K562 (cell line): ENCODE results near the gene CEP192. TPM values are rescaled to one million over a fixed set of nuclear protein-coding genes. Genes with fewer than 3 reads are reported as not detected.

Source experiments
- BCL6 ChIP-seq: fragments of 250-450 bp; sonication (Bioruptor Pico); IDR thresholded peaks from 2 replicates; pipeline ENCODE4 v1.4.0; 2020
- BRD4 ChIP-seq: fragments of 200-600 bp; sonication (generic); IDR thresholded peaks from 2 replicates; pipeline ENCODE4 v1.6.1; 2017; ENCODE audit warnings: inconsistent platforms
- KLF13 ChIP-seq: fragments of 450-650 bp; IDR thresholded peaks from 2 replicates; pipeline ENCODE4 v1.6.1; 2016; ENCODE audit warnings: missing genetic modification characterization, low read depth, mild to moderate bottlenecking, missing compliant biosample characterization, moderate library complexity, borderline replicate concordance
- MBD2 ChIP-seq: sonication (generic); IDR thresholded peaks from 2 replicates; pipeline ENCODE4 v1.6.1; 2016; ENCODE audit warnings: low read depth, borderline replicate concordance
- PCBP2 ChIP-seq: fragments of 200-400 bp; formaldehyde crosslinking; IDR thresholded peaks from 2 replicates; pipeline ENCODE4 v1.6.1; 2018; ENCODE audit warnings: low read length, low read depth, mild to moderate bottlenecking, moderate library complexity; ENCODE audit not compliant: poor library complexity, severe bottlenecking
- PPARD ChIP-seq: fragments of 250-450 bp; sonication (Bioruptor Pico); IDR thresholded peaks from 2 replicates; pipeline ENCODE4 v1.8.0; 2022; ENCODE audit warnings: inconsistent platforms, mild to moderate bottlenecking, moderate library complexity
- PYGO2 ChIP-seq: fragments of 450-650 bp; IDR thresholded peaks from 2 replicates; pipeline ENCODE4 v1.6.1; 2016; ENCODE audit warnings: mild to moderate bottlenecking, missing genetic modification characterization, moderate library complexity, missing compliant biosample characterization
- STAG1 ChIP-seq: sonication (generic); formaldehyde crosslinking; IDR thresholded peaks from 2 replicates; pipeline ENCODE4 v1.5.0; 2020; ENCODE audit warnings: missing genetic modification reagents, borderline replicate concordance
- TEAD1 ChIP-seq, 2 experiments: fragments of 450-650 bp in 1 of 2; sonication (generic) in 1 of 2; formaldehyde crosslinking; IDR thresholded peaks; 2 replicates each; pipeline versions ENCODE4 v1.4.0 to v1.8.0; 2020 to 2022; ENCODE audit warnings: mild to moderate bottlenecking in 2 of 2, missing genetic modification reagents in 1 of 2
- THRAP3 ChIP-seq: fragments of 450-650 bp; IDR thresholded peaks from 2 replicates; pipeline ENCODE4 v1.6.1; 2016; ENCODE audit warnings: mild to moderate bottlenecking, inconsistent platforms, borderline replicate concordance
- TSC22D4 ChIP-seq: fragments of 450-650 bp; IDR thresholded peaks from 2 replicates; pipeline ENCODE4 v1.6.1; 2016; ENCODE audit warnings: missing genetic modification characterization, missing biosample characterization, control low read depth
- ZBTB7A ChIP-seq: IDR thresholded peaks from 2 replicates; pipeline ENCODE4 v1.6.1; 2011; ENCODE audit warnings: low read depth, mild to moderate bottlenecking, low read length, moderate library complexity, borderline replicate concordance; ENCODE audit not compliant: control insufficient read depth
- ZNF57 ChIP-seq: fragments of 450-650 bp; formaldehyde crosslinking; IDR thresholded peaks from 2 replicates; pipeline ENCODE4 v1.4.0; 2020; ENCODE audit warnings: mild to moderate bottlenecking, moderate library complexity
- ZNF584 ChIP-seq: fragments of 200-800 bp; sonication (Bioruptor generic); IDR thresholded peaks from 2 replicates; pipeline ENCODE4 v1.6.1; 2016; ENCODE audit warnings: low read depth, mild to moderate bottlenecking, missing genetic modification characterization, missing compliant biosample characterization
- polyA plus RNA-seq, 8 experiments: library from polyadenylated mRNA; depleted of rRNA in 4 of 8; stranded (reverse) in 5 of 8; unstranded in 3 of 8; fragments of >200 nt; fragmentation: Nextera tagmentation in 2 of 8; fragmentation: Illumina TruSeq in 1 of 8; extraction: Ambion mirVana in 2 of 8; extraction: Trizol in 1 of 8; gene quantifications; 2 replicates each; pipeline versions ENCODE4 v1.2.1 to v1.2.3, GENCODE V29; 2011 to 2014; ENCODE audit warnings: inconsistent platforms in 1 of 8, missing spikeins in 1 of 8
- total RNA-seq, 7 experiments: library from RNA; depleted of rRNA in 6 of 7; stranded (reverse); fragments of >200 nt in 6 of 7; fragmentation: Illumina TruSeq in 2 of 7; extraction: Trizol in 2 of 7; gene quantifications; 2 replicates each; pipeline versions ENCODE4 v1.2.1 to v1.2.3, GENCODE V29; 2011 to 2021; ENCODE audit warnings: low replicate concordance in 1 of 7
- TF ChIP-seq, protein P1 (sequence below): fragments of 450-650 bp; formaldehyde crosslinking; IDR thresholded peaks from 2 replicates; pipeline ENCODE4 v1.4.0; 2020; ENCODE audit warnings: mild to moderate bottlenecking, moderate library complexity
- TF ChIP-seq, protein P2 (sequence below): fragments of 250-450 bp; sonication (Bioruptor Pico); IDR thresholded peaks from 2 replicates; pipeline ENCODE4 v1.8.0; 2021; ENCODE audit warnings: moderate library complexity, mild to moderate bottlenecking, inconsistent platforms

The CEP192 gene
- total and polyA plus RNA-seq, 9 of the 15 experiments (the other 6 are each of a cell fraction or from before 2014, with no cell fraction given), result 14.4 to 54.4 (median 35.8) TPM

DNA sequence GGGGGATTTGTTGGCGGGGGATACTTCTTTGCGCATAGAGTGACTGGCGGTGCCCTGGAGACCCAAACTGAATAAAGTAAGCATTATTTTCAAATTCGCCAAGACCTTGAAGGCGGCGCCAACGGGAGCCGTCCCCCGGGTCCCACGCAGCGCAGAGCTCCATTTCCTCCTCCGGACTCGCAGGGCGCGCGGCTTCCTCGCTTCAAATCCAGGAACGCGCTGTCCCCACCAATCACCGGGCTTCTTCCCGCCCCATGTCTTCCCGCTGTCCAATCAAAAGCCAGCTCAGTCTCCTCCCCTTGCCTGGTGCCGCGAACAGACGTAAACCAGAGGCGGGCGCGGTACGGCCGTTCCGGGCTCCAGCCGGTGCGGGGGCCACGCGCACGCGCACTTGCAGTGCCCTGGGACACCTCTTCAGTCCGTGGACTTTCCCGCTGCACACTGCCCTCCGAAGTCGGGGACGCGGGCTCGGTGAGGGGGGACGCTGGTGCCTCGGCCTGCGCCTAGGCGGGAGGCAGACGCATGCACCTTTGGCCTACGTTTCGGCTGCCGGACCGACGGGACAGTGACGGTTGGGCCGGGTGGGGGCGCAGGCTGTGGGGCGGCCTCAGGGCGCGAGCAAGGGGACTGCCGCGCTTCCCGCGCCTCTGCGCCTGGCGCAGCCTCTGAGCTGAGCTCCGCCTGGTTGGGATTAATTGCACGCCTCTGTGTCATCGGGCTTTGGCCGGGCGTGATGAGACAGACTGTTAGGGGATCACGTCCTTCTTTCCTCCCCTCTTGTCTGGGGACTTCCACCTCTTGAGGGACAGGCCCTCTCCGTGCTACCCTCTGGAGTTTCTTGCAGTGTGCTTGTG is at the start of gene CEP192 (continued):
- TF ChIP-seq TSC22D4 (tag), result no peak
- TF ChIP-seq KLF13 (tag), result 0 out of 2 replicates have a peak, but pooled peaks have one; percentile 20
- no peak for TF ChIP-seq BCL6
- TF ChIP-seq PYGO2 (tag), result no peak
- no peak for TF ChIP-seq PPARD (CRISPR knock-in tag)
- TF ChIP-seq, protein P1, sequence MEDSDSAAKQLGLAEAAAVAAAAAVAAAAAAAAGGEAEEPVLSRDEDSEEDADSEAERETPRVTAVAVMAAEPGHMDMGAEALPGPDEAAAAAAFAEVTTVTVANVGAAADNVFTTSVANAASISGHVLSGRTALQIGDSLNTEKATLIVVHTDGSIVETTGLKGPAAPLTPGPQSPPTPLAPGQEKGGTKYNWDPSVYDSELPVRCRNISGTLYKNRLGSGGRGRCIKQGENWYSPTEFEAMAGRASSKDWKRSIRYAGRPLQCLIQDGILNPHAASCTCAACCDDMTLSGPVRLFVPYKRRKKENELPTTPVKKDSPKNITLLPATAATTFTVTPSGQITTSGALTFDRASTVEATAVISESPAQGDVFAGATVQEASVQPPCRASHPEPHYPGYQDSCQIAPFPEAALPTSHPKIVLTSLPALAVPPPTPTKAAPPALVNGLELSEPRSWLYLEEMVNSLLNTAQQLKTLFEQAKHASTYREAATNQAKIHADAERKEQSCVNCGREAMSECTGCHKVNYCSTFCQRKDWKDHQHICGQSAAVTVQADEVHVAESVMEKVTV, result no peak
- TF ChIP-seq MBD2, result peak; percentile 94
- TF ChIP-seq TEAD1 (CRISPR knock-in tag; IDR thresholded peaks at IDR 0.05), result peak in 1 of 2 experiments; percentile 63; a peak in 2 of 4 replicates
- no peak for TF ChIP-seq ZNF57 (CRISPR knock-in tag)
- TF ChIP-seq THRAP3, result no peak
- TF ChIP-seq ZNF584 (CRISPR knock-in tag), result no peak
- no peak for TF ChIP-seq STAG1 (CRISPR knock-in tag)
- TF ChIP-seq ZBTB7A, result no peak; the same call in 1 of the 2 replicates
- TF ChIP-seq BRD4, result no peak
- TF ChIP-seq, protein P2, sequence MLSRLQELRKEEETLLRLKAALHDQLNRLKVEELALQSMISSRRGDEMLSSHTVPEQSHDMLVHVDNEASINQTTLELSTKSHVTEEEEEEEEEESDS, result no peak
- TF ChIP-seq PCBP2, result no peak
